Renal cortical epithelial cell (primary cell): ENCODE measurements around the gene ANKRD33. TPM values are rescaled to one million over a fixed set of nuclear protein-coding genes. Genes with fewer than 3 reads are reported as not detected.
"Not testable (repeated sequence)": the region's sequence is repeated elsewhere in the genome, so short reads cannot be mapped to it uniquely, and the experiment has no call there.

Experiments used
- DNase-seq: peaks from one replicate; pipeline ENCODE4 v3.0.0-alpha.2; 2011; ENCODE audit warnings: low read depth
- total RNA-seq: library from RNA; depleted of rRNA; stranded (reverse); fragments of >200 nt; gene quantifications from 2 replicates; pipeline ENCODE4 v1.2.3, GENCODE V29; 2014

Gene ANKRD33
- total RNA-seq, 1 donor from 2014 or later, result not detected

GRCh38 chr12:51879102-51879501 lies 8.8 kb upstream of the ANKRD33 start:
- no peak for DNase-seq

- no peak for DNase-seq
Observed at GRCh38 chr12:51883295-51883694, 4.6 kb upstream of the ANKRD33 start.

GRCh38 chr12:51883998-51884675 lies 3.8 kb upstream of the ANKRD33 start:
- DNase-seq, result no peak

GRCh38 chr12:51884676-51885229 lies 3.1 kb upstream of the ANKRD33 start:
- DNase-seq, result peak; percentile 40

GRCh38 chr12:51885294-51886020 lies 2.4 kb upstream of the ANKRD33 start:
- DNase-seq, result not testable (repeated sequence)

GRCh38 chr12:51886021-51886710 lies 1.7 kb upstream of the ANKRD33 start:
- peak; percentile 94 for DNase-seq

- no peak for DNase-seq
Observed at GRCh38 chr12:51888316-51889215, 663 bp downstream of the ANKRD33 start.

- DNase-seq, result no peak
Observed at GRCh38 chr12:51889216-51890132, 1.6 kb downstream of the ANKRD33 start.

- DNase-seq, result no peak
Observed at GRCh38 chr12:51890133-51890464, 2.2 kb downstream of the ANKRD33 start.

GRCh38 chr12:51890511-51891171 lies 2.7 kb downstream of the ANKRD33 start:
- DNase-seq, result no peak

- peak; percentile 36 for DNase-seq
Observed at GRCh38 chr12:51891843-51892242, 3.9 kb downstream of the ANKRD33 start.

GRCh38 chr12:51893786-51894185 lies 5.9 kb downstream of the ANKRD33 start:
- DNase-seq, result no peak

- DNase-seq, result no peak
Observed at GRCh38 chr12:51895378-51896135, 7.7 kb downstream of the ANKRD33 start.

GRCh38 chr12:51896236-51896635 lies 8.3 kb downstream of the ANKRD33 start:
- DNase-seq, result no peak

GRCh38 chr12:51897181-51897580 lies 9.3 kb downstream of the ANKRD33 start:
- DNase-seq, result no peak

- peak; percentile 44 for DNase-seq
Observed at GRCh38 chr12:51898506-51898905, 10.6 kb downstream of the ANKRD33 start.

- DNase-seq, result no peak
Observed at GRCh38 chr12:51898937-51899336, 11.0 kb downstream of the ANKRD33 start.

- no peak for DNase-seq
Observed at GRCh38 chr12:51900323-51900889, 12.5 kb downstream of the ANKRD33 start.
